ENCODE results near the gene TRIM65. TPM values are rescaled to one million over a fixed set of nuclear protein-coding genes. Genes with fewer than 3 reads are reported as not detected.

Gene TRIM65
- total and polyA plus RNA-seq, 2 of the 13 experiments (the other 11 are each of a cell fraction or from before 2014, with no cell fraction given), result 10.3 to 22.4 TPM

DNA sequence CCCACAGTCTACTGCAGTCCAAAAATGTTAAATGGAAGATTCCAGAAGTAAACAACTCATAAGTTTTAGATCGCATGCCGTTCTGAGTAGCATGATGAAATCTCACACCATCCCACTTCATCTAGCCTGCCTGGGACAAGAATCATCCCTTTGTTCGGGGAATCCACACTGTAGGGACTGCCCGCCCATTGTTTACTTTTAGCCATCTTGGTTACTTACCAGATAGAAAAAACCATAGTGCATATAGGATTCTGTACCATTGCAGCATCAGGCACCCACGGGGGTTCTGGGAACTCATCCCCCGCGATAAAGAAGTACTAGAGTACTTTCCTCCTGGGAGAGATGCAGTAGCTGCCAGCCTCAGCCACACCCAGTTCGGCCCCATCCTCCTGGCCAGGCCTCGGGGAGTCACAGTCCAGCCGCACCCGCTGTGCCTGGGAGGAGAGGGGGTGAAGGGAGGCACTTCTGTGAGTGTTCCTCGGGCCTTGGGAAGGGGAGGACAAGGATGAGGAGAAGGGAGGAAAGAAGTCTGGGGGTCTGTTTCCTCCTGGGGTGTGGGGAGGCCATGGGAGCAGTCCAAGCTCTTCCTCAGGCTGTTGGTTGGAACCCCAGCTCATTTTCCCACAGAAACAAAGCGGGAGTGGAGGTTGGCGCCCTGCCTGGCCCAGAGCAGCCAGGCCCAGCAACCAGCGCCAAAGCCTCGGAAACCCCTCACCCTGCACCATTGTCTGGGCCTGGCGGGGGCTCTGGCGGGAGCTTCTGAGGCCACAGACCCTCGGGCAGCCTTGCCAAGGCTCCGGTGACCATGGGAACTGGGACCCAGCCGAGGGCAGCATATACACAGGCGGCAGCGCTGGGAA lies 27.2 kb downstream of the TRIM65 start (continued):
- TF ChIP-seq SIX1 (CRISPR knock-in tag; IDR thresholded peaks at IDR 0.05; ENCODE audit: borderline replicate concordance), result peak; percentile 70
- TF ChIP-seq ZNF552 (CRISPR knock-in tag; IDR thresholded peaks at IDR 0.05; ENCODE audit: borderline replicate concordance), result no peak
- TF ChIP-seq ZNF335 (CRISPR knock-in tag; IDR thresholded peaks at IDR 0.05), result peak; percentile 86; the same call in 1 of the 2 replicates
- peak; percentile 76; the same call in 1 of the 2 replicates for TF ChIP-seq ZNF768 (CRISPR knock-in tag; IDR thresholded peaks at IDR 0.05)
- TF ChIP-seq, protein P1, sequence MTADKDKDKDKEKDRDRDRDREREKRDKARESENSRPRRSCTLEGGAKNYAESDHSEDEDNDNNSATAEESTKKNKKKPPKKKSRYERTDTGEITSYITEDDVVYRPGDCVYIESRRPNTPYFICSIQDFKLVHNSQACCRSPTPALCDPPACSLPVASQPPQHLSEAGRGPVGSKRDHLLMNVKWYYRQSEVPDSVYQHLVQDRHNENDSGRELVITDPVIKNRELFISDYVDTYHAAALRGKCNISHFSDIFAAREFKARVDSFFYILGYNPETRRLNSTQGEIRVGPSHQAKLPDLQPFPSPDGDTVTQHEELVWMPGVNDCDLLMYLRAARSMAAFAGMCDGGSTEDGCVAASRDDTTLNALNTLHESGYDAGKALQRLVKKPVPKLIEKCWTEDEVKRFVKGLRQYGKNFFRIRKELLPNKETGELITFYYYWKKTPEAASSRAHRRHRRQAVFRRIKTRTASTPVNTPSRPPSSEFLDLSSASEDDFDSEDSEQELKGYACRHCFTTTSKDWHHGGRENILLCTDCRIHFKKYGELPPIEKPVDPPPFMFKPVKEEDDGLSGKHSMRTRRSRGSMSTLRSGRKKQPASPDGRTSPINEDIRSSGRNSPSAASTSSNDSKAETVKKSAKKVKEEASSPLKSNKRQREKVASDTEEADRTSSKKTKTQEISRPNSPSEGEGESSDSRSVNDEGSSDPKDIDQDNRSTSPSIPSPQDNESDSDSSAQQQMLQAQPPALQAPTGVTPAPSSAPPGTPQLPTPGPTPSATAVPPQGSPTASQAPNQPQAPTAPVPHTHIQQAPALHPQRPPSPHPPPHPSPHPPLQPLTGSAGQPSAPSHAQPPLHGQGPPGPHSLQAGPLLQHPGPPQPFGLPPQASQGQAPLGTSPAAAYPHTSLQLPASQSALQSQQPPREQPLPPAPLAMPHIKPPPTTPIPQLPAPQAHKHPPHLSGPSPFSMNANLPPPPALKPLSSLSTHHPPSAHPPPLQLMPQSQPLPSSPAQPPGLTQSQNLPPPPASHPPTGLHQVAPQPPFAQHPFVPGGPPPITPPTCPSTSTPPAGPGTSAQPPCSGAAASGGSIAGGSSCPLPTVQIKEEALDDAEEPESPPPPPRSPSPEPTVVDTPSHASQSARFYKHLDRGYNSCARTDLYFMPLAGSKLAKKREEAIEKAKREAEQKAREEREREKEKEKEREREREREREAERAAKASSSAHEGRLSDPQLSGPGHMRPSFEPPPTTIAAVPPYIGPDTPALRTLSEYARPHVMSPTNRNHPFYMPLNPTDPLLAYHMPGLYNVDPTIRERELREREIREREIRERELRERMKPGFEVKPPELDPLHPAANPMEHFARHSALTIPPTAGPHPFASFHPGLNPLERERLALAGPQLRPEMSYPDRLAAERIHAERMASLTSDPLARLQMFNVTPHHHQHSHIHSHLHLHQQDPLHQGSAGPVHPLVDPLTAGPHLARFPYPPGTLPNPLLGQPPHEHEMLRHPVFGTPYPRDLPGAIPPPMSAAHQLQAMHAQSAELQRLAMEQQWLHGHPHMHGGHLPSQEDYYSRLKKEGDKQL (CRISPR knock-in tag; IDR thresholded peaks at IDR 0.05; ENCODE audit: low read depth), result 0 out of 2 replicates have a peak, but pooled peaks have one; percentile 14
- peak; percentile 84; the same call in 1 of the 2 replicates for TF ChIP-seq FOXJ3 (CRISPR knock-in tag; IDR thresholded peaks at IDR 0.05; ENCODE audit: borderline replicate concordance)
- no peak for TF ChIP-seq NR2F2 (IDR thresholded peaks at IDR 0.05; ENCODE audit: borderline replicate concordance, low read depth)
- TF ChIP-seq, protein P2, sequence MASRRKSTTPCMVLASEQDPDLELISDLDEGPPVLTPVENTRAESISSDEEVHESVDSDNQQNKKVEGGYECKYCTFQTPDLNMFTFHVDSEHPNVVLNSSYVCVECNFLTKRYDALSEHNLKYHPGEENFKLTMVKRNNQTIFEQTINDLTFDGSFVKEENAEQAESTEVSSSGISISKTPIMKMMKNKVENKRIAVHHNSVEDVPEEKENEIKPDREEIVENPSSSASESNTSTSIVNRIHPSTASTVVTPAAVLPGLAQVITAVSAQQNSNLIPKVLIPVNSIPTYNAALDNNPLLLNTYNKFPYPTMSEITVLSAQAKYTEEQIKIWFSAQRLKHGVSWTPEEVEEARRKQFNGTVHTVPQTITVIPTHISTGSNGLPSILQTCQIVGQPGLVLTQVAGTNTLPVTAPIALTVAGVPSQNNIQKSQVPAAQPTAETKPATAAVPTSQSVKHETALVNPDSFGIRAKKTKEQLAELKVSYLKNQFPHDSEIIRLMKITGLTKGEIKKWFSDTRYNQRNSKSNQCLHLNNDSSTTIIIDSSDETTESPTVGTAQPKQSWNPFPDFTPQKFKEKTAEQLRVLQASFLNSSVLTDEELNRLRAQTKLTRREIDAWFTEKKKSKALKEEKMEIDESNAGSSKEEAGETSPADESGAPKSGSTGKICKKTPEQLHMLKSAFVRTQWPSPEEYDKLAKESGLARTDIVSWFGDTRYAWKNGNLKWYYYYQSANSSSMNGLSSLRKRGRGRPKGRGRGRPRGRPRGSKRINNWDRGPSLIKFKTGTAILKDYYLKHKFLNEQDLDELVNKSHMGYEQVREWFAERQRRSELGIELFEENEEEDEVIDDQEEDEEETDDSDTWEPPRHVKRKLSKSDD (CRISPR knock-in tag; IDR thresholded peaks at IDR 0.05; ENCODE audit: low read depth), result peak; percentile 84; the same call in 1 of the 2 replicates
- TF ChIP-seq MAFF (IDR thresholded peaks at IDR 0.05; ENCODE audit: low read depth, low read length), result 0 out of 2 replicates have a peak, but pooled peaks have one; percentile 1
- TF ChIP-seq ZMYM3 (CRISPR knock-in tag; IDR thresholded peaks at IDR 0.05), result no peak; the same call in 1 of the 2 replicates
- TF ChIP-seq ZNF841 (CRISPR knock-in tag; IDR thresholded peaks at IDR 0.05; ENCODE audit: borderline replicate concordance), result no peak
- TF ChIP-seq ARNTL (CRISPR knock-in tag; IDR thresholded peaks at IDR 0.05), result peak; percentile 62; the same call in 1 of the 2 replicates
- TF ChIP-seq, protein P3, sequence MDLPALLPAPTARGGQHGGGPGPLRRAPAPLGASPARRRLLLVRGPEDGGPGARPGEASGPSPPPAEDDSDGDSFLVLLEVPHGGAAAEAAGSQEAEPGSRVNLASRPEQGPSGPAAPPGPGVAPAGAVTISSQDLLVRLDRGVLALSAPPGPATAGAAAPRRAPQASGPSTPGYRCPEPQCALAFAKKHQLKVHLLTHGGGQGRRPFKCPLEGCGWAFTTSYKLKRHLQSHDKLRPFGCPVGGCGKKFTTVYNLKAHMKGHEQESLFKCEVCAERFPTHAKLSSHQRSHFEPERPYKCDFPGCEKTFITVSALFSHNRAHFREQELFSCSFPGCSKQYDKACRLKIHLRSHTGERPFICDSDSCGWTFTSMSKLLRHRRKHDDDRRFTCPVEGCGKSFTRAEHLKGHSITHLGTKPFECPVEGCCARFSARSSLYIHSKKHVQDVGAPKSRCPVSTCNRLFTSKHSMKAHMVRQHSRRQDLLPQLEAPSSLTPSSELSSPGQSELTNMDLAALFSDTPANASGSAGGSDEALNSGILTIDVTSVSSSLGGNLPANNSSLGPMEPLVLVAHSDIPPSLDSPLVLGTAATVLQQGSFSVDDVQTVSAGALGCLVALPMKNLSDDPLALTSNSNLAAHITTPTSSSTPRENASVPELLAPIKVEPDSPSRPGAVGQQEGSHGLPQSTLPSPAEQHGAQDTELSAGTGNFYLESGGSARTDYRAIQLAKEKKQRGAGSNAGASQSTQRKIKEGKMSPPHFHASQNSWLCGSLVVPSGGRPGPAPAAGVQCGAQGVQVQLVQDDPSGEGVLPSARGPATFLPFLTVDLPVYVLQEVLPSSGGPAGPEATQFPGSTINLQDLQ (CRISPR knock-in tag; IDR thresholded peaks at IDR 0.05), result 0 out of 2 replicates have a peak, but pooled peaks have one; percentile 20
- peak; percentile 92 for TF ChIP-seq SOX5 (CRISPR knock-in tag; IDR thresholded peaks at IDR 0.05; ENCODE audit: borderline replicate concordance)
- TF ChIP-seq, protein P4, sequence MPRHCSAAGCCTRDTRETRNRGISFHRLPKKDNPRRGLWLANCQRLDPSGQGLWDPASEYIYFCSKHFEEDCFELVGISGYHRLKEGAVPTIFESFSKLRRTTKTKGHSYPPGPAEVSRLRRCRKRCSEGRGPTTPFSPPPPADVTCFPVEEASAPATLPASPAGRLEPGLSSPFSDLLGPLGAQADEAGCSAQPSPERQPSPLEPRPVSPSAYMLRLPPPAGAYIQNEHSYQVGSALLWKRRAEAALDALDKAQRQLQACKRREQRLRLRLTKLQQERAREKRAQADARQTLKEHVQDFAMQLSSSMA (CRISPR knock-in tag; IDR thresholded peaks at IDR 0.05), result no peak
- TF ChIP-seq GLI4 (CRISPR knock-in tag; IDR thresholded peaks at IDR 0.05; ENCODE audit: borderline replicate concordance), result no peak
- peak; percentile 97 for TF ChIP-seq GATAD2A (CRISPR knock-in tag; IDR thresholded peaks at IDR 0.05)

Measured in HepG2 (cell line).